HEK293 (cell line): Measurements from ENCODE around the gene FRAS1.

ENCODE experiments used
- CTCF ChIA-PET: fragments of 350-600 bp; formaldehyde crosslinking; extraction: SDS; loops from one replicate; lab custom pipeline; 2021; ENCODE audit warnings: antibody characterized with exemption; lab: Yijun Ruan, JAX
- POLR2A ChIA-PET: fragments of 300-600 bp; formaldehyde crosslinking; extraction: SDS; loops from one replicate; lab custom pipeline; 2020; ENCODE audit warnings: antibody characterized with exemption, inconsistent platforms; lab: Yijun Ruan, JAX
- H3K27ac ChIP-seq: fragments of 200-500 bp; sonication (Bioruptor generic); 2 replicates; pipeline ENCODE4 v1.5.1; 2014; ENCODE audit warnings: low read depth, low read length, control low read depth, inconsistent platforms; ENCODE audit errors: extremely low read depth
- H3K36me3 ChIP-seq, 2 experiments: fragments of 200-500 bp in 1 of 2; sonication (Bioruptor generic) in 1 of 2; 1 replicate in 1 of 2; 2 replicates in 1 of 2; pipeline ENCODE4 v1.5.1; 2014 to 2017; ENCODE audit warnings: inconsistent platforms in 2 of 2, low read length in 2 of 2; ENCODE audit not compliant: control insufficient read depth in 2 of 2, insufficient read depth in 1 of 2
- H3K4me1 ChIP-seq: fragments of 200-500 bp; sonication (Bioruptor generic); 2 replicates; pipeline ENCODE4 v1.5.1; 2014; ENCODE audit warnings: mild to moderate bottlenecking, low read length, inconsistent platforms; ENCODE audit not compliant: control insufficient read depth, insufficient read depth
- H3K4me3 ChIP-seq: 2 replicates; pipeline ENCODE4 v1.5.1; 2011; ENCODE audit warnings: low read depth, mild to moderate bottlenecking, control low read depth, low read length, moderate library complexity
- H3K9me3 ChIP-seq: fragments of 200-500 bp; sonication (Bioruptor generic); 2 replicates; pipeline ENCODE4 v1.5.1; 2014; ENCODE audit warnings: low read depth, low read length, inconsistent platforms; ENCODE audit not compliant: control insufficient read depth, insufficient read depth
- ATF2 ChIP-seq: fragments of 450-650 bp; formaldehyde crosslinking; IDR thresholded peaks from 2 replicates; pipeline ENCODE4 v1.5.1; 2016; ENCODE audit warnings: missing biosample characterization, missing genetic modification characterization, low read depth
- OVOL3 ChIP-seq: fragments of 450-650 bp; formaldehyde crosslinking; IDR thresholded peaks from 2 replicates; pipeline ENCODE4 v1.5.1; 2016; ENCODE audit warnings: missing biosample characterization, missing genetic modification characterization
- PRDM4 ChIP-seq: fragments of 450-650 bp; formaldehyde crosslinking; IDR thresholded peaks from 2 replicates; pipeline ENCODE4 v1.5.1; 2017; ENCODE audit warnings: missing biosample characterization, missing genetic modification characterization
- REST ChIP-seq: fragments of 450-650 bp; formaldehyde crosslinking; IDR thresholded peaks from 2 replicates; pipeline ENCODE4 v1.5.1; 2016; ENCODE audit warnings: missing biosample characterization, missing genetic modification characterization
- ZBTB7A ChIP-seq: fragments of 450-650 bp; formaldehyde crosslinking; IDR thresholded peaks from 2 replicates; pipeline ENCODE4 v1.5.1; 2016; ENCODE audit warnings: low read depth, missing biosample characterization, missing genetic modification characterization
- ZNF169 ChIP-seq: fragments of 450-650 bp; formaldehyde crosslinking; IDR thresholded peaks from 2 replicates; pipeline ENCODE4 v1.5.1; 2016; ENCODE audit warnings: missing biosample characterization, missing genetic modification characterization
- ZNF324 ChIP-seq: fragments of 450-650 bp; formaldehyde crosslinking; IDR thresholded peaks from 2 replicates; pipeline ENCODE4 v1.5.1; 2016; ENCODE audit warnings: missing biosample characterization, missing genetic modification characterization
- ZNF639 ChIP-seq: fragments of 450-650 bp; formaldehyde crosslinking; IDR thresholded peaks from 2 replicates; pipeline ENCODE4 v1.5.1; 2016; ENCODE audit warnings: missing biosample characterization, missing genetic modification characterization
- ZSCAN16 ChIP-seq: fragments of 450-650 bp; formaldehyde crosslinking; IDR thresholded peaks from 2 replicates; pipeline ENCODE4 v1.5.1; 2016; ENCODE audit warnings: missing biosample characterization, missing genetic modification characterization

Gene FRAS1

GRCh38 chr4:78569306-78569821, 512.2 kb downstream of the FRAS1 start:
- H3K4me3 ChIP-seq = no peak overlapping the region

GRCh38 chr4:78570117-78570516, 513.0 kb downstream of the FRAS1 start:
- no peak overlapping the region for H3K4me3 ChIP-seq
- H3K9me3 ChIP-seq = no peaks in the 10 kb centered on the region
- H3K36me3 ChIP-seq = no peaks in the 10 kb centered on the region
- POLR2A ChIA-PET = interaction anchor here (1.6 kb wide), 1 partner anchor 18 kb away, joined by 6 read pairs; the partner anchor contains the start of gene ANXA3
- TF ChIP-seq ZBTB7A (tag by site-specific recombination) (no peak), ZNF639 (no peak), REST (no peak), ZSCAN16 (tag by site-specific recombination) (no peak), OVOL3 (no peak)
- H3K27ac ChIP-seq = no peak overlapping the region
- CTCF ChIA-PET = interaction anchor here (0.7 kb wide), 1 partner anchor 865 kb away, joined by 3 read pairs; no protein-coding TSS in a partner anchor
- no peaks in the 10 kb centered on the region; the same call in 1 of the 2 replicates for H3K4me1 ChIP-seq

More at GRCh38 chr4:78569306-78569821, 512.2 kb downstream of the FRAS1 start:
- Histone ChIP-seq H3K36me3 (no peaks in the 10 kb centered on the region), H3K9me3 (no peaks in the 10 kb centered on the region), H3K4me1 (no peaks in the 10 kb centered on the region; the same call in 1 of the 2 replicates), H3K27ac (no peak overlapping the region)
- ChIA-PET CTCF (interaction anchor here (0.5 to 1.9 kb wide), 2 partner anchors 32 to 510 kb away, joined by 3 to 6 read pairs; no protein-coding TSS in a partner anchor), POLR2A (interaction anchor here (0.9 to 1.6 kb wide), 2 partner anchors 9 to 17 kb away, joined by 3 to 6 read pairs; partner anchors contain the start of gene ANXA3)
- 0 out of 2 replicates have a peak, but pooled peaks have one; percentile 10 for TF ChIP-seq ATF2
- no peak for TF ChIP-seq PRDM4
- TF ChIP-seq ZNF169 (tag by site-specific recombination) = no peak
- TF ChIP-seq ZNF324 (tag by site-specific recombination) = no peak
- TF ChIP-seq REST = no peak
